HG03159 (cell line): ENCODE results near the gene COPG2.

ENCODE experiments used
- ATAC-seq: cut with Tn5 transposase; IDR thresholded peaks from one replicate; pipeline ENCODE4 v1.9.1; 2021; ENCODE audit warnings: mild to moderate bottlenecking, moderate library complexity; ENCODE audit not compliant: unreplicated experiment

COPG2 gene

GRCh38 chr7:130506358-130506757 lies 162.2 kb downstream of the COPG2 start:
- ATAC-seq: no peak

- ATAC-seq: no peak
Measured at GRCh38 chr7:130505753-130506152, 162.8 kb downstream of the COPG2 start.

GRCh38 chr7:130500910-130501309 lies 167.6 kb downstream of the COPG2 start:
- ATAC-seq: no peak

GRCh38 chr7:130500463-130500862 lies 168.1 kb downstream of the COPG2 start:
- no peak for ATAC-seq

GRCh38 chr7:130494431-130494858 lies 174.1 kb downstream of the COPG2 start:
- no peak for ATAC-seq

- ATAC-seq: no peak
Measured at GRCh38 chr7:130493275-130493873, 175.2 kb downstream of the COPG2 start.

- no peak for ATAC-seq
Measured at GRCh38 chr7:130492523-130493274, 175.8 kb downstream of the COPG2 start.

GRCh38 chr7:130491841-130492522 lies 176.6 kb downstream of the COPG2 start, which contains the start of gene MEST:
Gene MEST (plus strand): TSS chr7:130492085. CDS start chr7:130492314, 229 bp downstream.
- no peak for ATAC-seq

GRCh38 chr7:130490888-130491804 lies 177.4 kb downstream of the COPG2 start:
- ATAC-seq: no peak

GRCh38 chr7:130490311-130490791 lies 178.2 kb downstream of the COPG2 start:
- no peak for ATAC-seq

- ATAC-seq: no peak
Measured at GRCh38 chr7:130489140-130489983, 179.2 kb downstream of the COPG2 start.

- ATAC-seq: no peak
Measured at GRCh38 chr7:130488392-130489139, 180.0 kb downstream of the COPG2 start.

- no peak for ATAC-seq
Measured at GRCh38 chr7:130486954-130487436, 181.6 kb downstream of the COPG2 start.

GRCh38 chr7:130486114-130486953 lies 182.2 kb downstream of the COPG2 start:
- peak; percentile 49 for ATAC-seq

- no peak for ATAC-seq
Measured at GRCh38 chr7:130485734-130486113, 182.8 kb downstream of the COPG2 start.

GRCh38 chr7:130483031-130483430 lies 185.5 kb downstream of the COPG2 start:
- ATAC-seq: no peak

GRCh38 chr7:130481898-130482297 lies 186.7 kb downstream of the COPG2 start:
- ATAC-seq: no peak
